T-helper 2 cell treated with Interferon-gamma antibody and Interleukin-4, amounts not matched to agents 5 μg/mL and 100 μg/mL, for 36 hours (primary cell): ENCODE measurements around the gene NUTM2G.
"Not testable (repeated sequence)": the region's sequence is repeated elsewhere in the genome, so short reads cannot be mapped to it uniquely, and the experiment has no call there.

Experiments used
- DNase-seq: peaks from one replicate; pipeline ENCODE4 v3.0.0; 2021; ENCODE audit warnings: low spot score
- H3K27ac Mint-ChIP-seq: one replicate; pipeline ENCODE4 v1.8.0; 2021; ENCODE audit warnings: mild to moderate bottlenecking, mixed read lengths
- H3K27me3 Mint-ChIP-seq: one replicate; pipeline ENCODE4 v1.8.0; 2021; ENCODE audit warnings: low read depth, mixed read lengths
- H3K36me3 Mint-ChIP-seq: one replicate; pipeline ENCODE4 v1.8.0; 2021; ENCODE audit warnings: low read depth, mixed read lengths
- H3K4me1 Mint-ChIP-seq: one replicate; pipeline ENCODE4 v1.8.0; 2021; ENCODE audit warnings: low read depth, mixed read lengths
- H3K4me3 Mint-ChIP-seq: one replicate; pipeline ENCODE4 v1.8.0; 2022; ENCODE audit warnings: mild to moderate bottlenecking, moderate library complexity, mixed read lengths
- H3K9me3 Mint-ChIP-seq: one replicate; pipeline ENCODE4 v1.8.0; 2021; ENCODE audit warnings: mixed read lengths

The NUTM2G gene

GRCh38 chr9:96928543-96928942, at the start of gene NUTM2G:
TSS of gene NUTM2G (plus strand) at chr9:96928843. CDS start at chr9:96929025, 182 bp downstream.
- H3K4me3 Mint-ChIP-seq, H3K36me3 Mint-ChIP-seq, H3K9me3 Mint-ChIP-seq, DNase-seq, H3K27ac Mint-ChIP-seq, H3K4me1 Mint-ChIP-seq, H3K27me3 Mint-ChIP-seq: not testable (repeated sequence)

GRCh38 chr9:96883922-96884321, 44.7 kb upstream of the NUTM2G start:
- Mint-ChIP-seq H3K9me3 (no peaks in the 10 kb centered on the region), H3K4me1 (no peaks in the 10 kb centered on the region), H3K36me3 (peaks cover 7% of the 10 kb centered on the region), H3K27me3 (peaks cover 6% of the 10 kb centered on the region), H3K27ac (no peak overlapping the region), H3K4me3 (no peak overlapping the region)
- DNase-seq, result no peak

- H3K9me3 Mint-ChIP-seq, result no peaks in the 10 kb centered on the region
- H3K27me3 Mint-ChIP-seq, result peaks cover 4% of the 10 kb centered on the region
- no peaks in the 10 kb centered on the region for H3K4me1 Mint-ChIP-seq
- H3K36me3 Mint-ChIP-seq, result peaks cover 10% of the 10 kb centered on the region
- no peak for DNase-seq
- no peak overlapping the region for H3K27ac Mint-ChIP-seq
- H3K4me3 Mint-ChIP-seq, result no peak overlapping the region
Measured at GRCh38 chr9:96884443-96884842, 44.2 kb upstream of the NUTM2G start.

GRCh38 chr9:96885424-96885823, 43.2 kb upstream of the NUTM2G start:
- H3K9me3 Mint-ChIP-seq, result no peaks in the 10 kb centered on the region
- DNase-seq, result no peak
- peaks cover 2% of the 10 kb centered on the region for H3K27me3 Mint-ChIP-seq
- H3K4me1 Mint-ChIP-seq, result no peaks in the 10 kb centered on the region
- no peak overlapping the region for H3K27ac Mint-ChIP-seq
- H3K4me3 Mint-ChIP-seq, result no peak overlapping the region
- H3K36me3 Mint-ChIP-seq, result peaks cover 10% of the 10 kb centered on the region

GRCh38 chr9:96888591-96888990, 40.1 kb upstream of the NUTM2G start:
- no peak overlapping the region for H3K4me3 Mint-ChIP-seq
- H3K36me3 Mint-ChIP-seq, result peaks cover 26% of the 10 kb centered on the region
- DNase-seq, result no peak
- H3K4me1 Mint-ChIP-seq, result no peaks in the 10 kb centered on the region
- no peaks in the 10 kb centered on the region for H3K27me3 Mint-ChIP-seq
- no peaks in the 10 kb centered on the region for H3K9me3 Mint-ChIP-seq
- no peak overlapping the region for H3K27ac Mint-ChIP-seq

- H3K27me3 Mint-ChIP-seq, result no peaks in the 10 kb centered on the region
- H3K27ac Mint-ChIP-seq, result no peak overlapping the region
- no peak overlapping the region for H3K4me3 Mint-ChIP-seq
- no peaks in the 10 kb centered on the region for H3K4me1 Mint-ChIP-seq
- peaks cover 44% of the 10 kb centered on the region for H3K36me3 Mint-ChIP-seq
- H3K9me3 Mint-ChIP-seq, result no peaks in the 10 kb centered on the region
- DNase-seq, result no peak
Measured at GRCh38 chr9:96892131-96892530, 36.5 kb upstream of the NUTM2G start.

GRCh38 chr9:96900010-96900409, 28.6 kb upstream of the NUTM2G start:
- not testable (repeated sequence) for H3K4me1 Mint-ChIP-seq, H3K9me3 Mint-ChIP-seq, DNase-seq, H3K27me3 Mint-ChIP-seq, H3K4me3 Mint-ChIP-seq, H3K27ac Mint-ChIP-seq
- H3K36me3 Mint-ChIP-seq, result peaks cover 19% of the 10 kb centered on the region

GRCh38 chr9:96904947-96905722, 23.5 kb upstream of the NUTM2G start:
- H3K27ac Mint-ChIP-seq, H3K27me3 Mint-ChIP-seq, H3K4me3 Mint-ChIP-seq, H3K9me3 Mint-ChIP-seq, H3K4me1 Mint-ChIP-seq, H3K36me3 Mint-ChIP-seq, DNase-seq: not testable (repeated sequence)

GRCh38 chr9:96908479-96908878, 20.2 kb upstream of the NUTM2G start:
- H3K4me3 Mint-ChIP-seq, H3K4me1 Mint-ChIP-seq, H3K9me3 Mint-ChIP-seq, DNase-seq, H3K27me3 Mint-ChIP-seq, H3K36me3 Mint-ChIP-seq, H3K27ac Mint-ChIP-seq: not testable (repeated sequence)

- not testable (repeated sequence) for H3K4me1 Mint-ChIP-seq, H3K36me3 Mint-ChIP-seq, H3K4me3 Mint-ChIP-seq, H3K27me3 Mint-ChIP-seq, H3K9me3 Mint-ChIP-seq, DNase-seq, H3K27ac Mint-ChIP-seq
Measured at GRCh38 chr9:96915539-96915938, 13.1 kb upstream of the NUTM2G start.

- H3K4me1 Mint-ChIP-seq, H3K4me3 Mint-ChIP-seq, H3K36me3 Mint-ChIP-seq, H3K27me3 Mint-ChIP-seq, H3K27ac Mint-ChIP-seq, H3K9me3 Mint-ChIP-seq, DNase-seq: not testable (repeated sequence)
Measured at GRCh38 chr9:96916531-96916930, 12.1 kb upstream of the NUTM2G start.

GRCh38 chr9:96918550-96918949, 10.1 kb upstream of the NUTM2G start:
- not testable (repeated sequence) for DNase-seq, H3K4me1 Mint-ChIP-seq, H3K9me3 Mint-ChIP-seq, H3K27me3 Mint-ChIP-seq, H3K27ac Mint-ChIP-seq, H3K4me3 Mint-ChIP-seq, H3K36me3 Mint-ChIP-seq

GRCh38 chr9:96920803-96921202, 7.8 kb upstream of the NUTM2G start:
- H3K4me3 Mint-ChIP-seq, H3K27ac Mint-ChIP-seq, H3K4me1 Mint-ChIP-seq, H3K36me3 Mint-ChIP-seq, H3K9me3 Mint-ChIP-seq, H3K27me3 Mint-ChIP-seq, DNase-seq: not testable (repeated sequence)

GRCh38 chr9:96925587-96925986, 3.1 kb upstream of the NUTM2G start:
- not testable (repeated sequence) for H3K27me3 Mint-ChIP-seq, H3K36me3 Mint-ChIP-seq, H3K27ac Mint-ChIP-seq, H3K4me1 Mint-ChIP-seq, H3K9me3 Mint-ChIP-seq, DNase-seq, H3K4me3 Mint-ChIP-seq

GRCh38 chr9:96931665-96932064, 3.0 kb downstream of the NUTM2G start:
- not testable (repeated sequence) for H3K9me3 Mint-ChIP-seq, H3K4me1 Mint-ChIP-seq, H3K36me3 Mint-ChIP-seq, H3K4me3 Mint-ChIP-seq, H3K27ac Mint-ChIP-seq, DNase-seq, H3K27me3 Mint-ChIP-seq
